HL-60 (cell line): ENCODE measurements around the gene TXNIP.

Experiments
- CTCF ChIP-seq: IDR thresholded peaks from one replicate; pipeline ENCODE4 v1.5.1; 2011; ENCODE audit warnings: low read length, control low read depth, inconsistent platforms; ENCODE audit not compliant: insufficient read depth
- GABPA ChIP-seq: IDR thresholded peaks from 2 replicates; pipeline ENCODE4 v1.6.1; 2012; ENCODE audit warnings: low read depth
- POLR2AphosphoS5 ChIP-seq: IDR thresholded peaks from 2 replicates; pipeline ENCODE4 v1.6.1; 2012; ENCODE audit warnings: low read depth
- REST ChIP-seq: IDR thresholded peaks from 2 replicates; pipeline ENCODE4 v1.6.1; 2012; ENCODE audit warnings: low read depth; ENCODE audit not compliant: insufficient replicate concordance
- SPI1 ChIP-seq: IDR thresholded peaks from 2 replicates; pipeline ENCODE4 v1.6.1; 2012; ENCODE audit warnings: low read depth, mild to moderate bottlenecking, borderline replicate concordance

- TF ChIP-seq CTCF = no peak
- TF ChIP-seq GABPA = no peak
- TF ChIP-seq POLR2AphosphoS5 = no peak
- no peak for TF ChIP-seq REST
- TF ChIP-seq SPI1 = no peak
Measured at GRCh38 chr1:146022403-146023127, 26.2 kb upstream of the TXNIP start.
